ENCODE measurements around the gene TARM1. TPM values are rescaled to one million over a fixed set of nuclear protein-coding genes. Genes with fewer than 3 reads are reported as not detected.

TARM1 gene
- total and polyA plus RNA-seq, 2 of the 8 experiments (the other 6 are each of a cell fraction or from before 2014, with no cell fraction given): not detected

GRCh38 chr19:54023191-54023590 is 58.0 kb downstream of the TARM1 start (continued):
- TF ChIP-seq SIX5 (IDR thresholded peaks at IDR 0.05; ENCODE audit: low read depth, low read length) (no peak), HDAC6 (IDR thresholded peaks at IDR 0.05; ENCODE audit: low read depth, low read length) (no peak)
